ENCODE results near the gene UBE3D.

DNA sequence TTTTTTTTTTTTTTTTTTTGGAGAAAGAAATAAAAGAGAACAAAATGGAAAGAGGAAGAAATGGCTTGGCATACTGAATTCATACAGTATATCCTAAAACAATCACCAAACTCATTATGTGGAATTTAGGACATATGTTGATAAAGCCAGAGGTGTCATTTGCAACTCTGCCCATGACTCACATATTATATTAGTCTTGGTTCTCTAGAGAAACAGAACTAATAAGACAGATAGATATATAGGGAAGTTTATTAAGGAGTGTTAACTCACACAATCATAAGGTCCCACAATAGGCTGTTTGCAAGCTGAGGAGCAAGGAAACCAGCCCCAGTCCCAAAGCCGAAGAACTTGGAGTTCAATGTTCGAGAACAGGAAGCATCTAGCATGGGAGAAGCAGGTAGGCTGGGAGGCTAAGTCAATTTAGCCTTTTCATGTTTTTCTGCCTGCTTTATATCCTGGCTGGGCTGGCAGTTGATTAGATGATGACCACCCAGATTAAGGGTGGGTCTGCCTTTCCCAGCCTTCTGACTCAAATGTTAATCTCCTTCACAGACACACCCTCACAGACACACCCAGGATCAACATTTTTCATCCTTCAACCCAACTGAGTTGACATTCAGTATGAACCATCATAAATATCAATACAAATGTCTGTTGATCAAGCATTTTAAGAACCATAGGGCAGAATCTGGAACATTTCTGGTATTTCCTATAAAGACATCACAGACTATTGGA is 102.3 kb downstream of the UBE3D start:
- TF ChIP-seq, protein P1, sequence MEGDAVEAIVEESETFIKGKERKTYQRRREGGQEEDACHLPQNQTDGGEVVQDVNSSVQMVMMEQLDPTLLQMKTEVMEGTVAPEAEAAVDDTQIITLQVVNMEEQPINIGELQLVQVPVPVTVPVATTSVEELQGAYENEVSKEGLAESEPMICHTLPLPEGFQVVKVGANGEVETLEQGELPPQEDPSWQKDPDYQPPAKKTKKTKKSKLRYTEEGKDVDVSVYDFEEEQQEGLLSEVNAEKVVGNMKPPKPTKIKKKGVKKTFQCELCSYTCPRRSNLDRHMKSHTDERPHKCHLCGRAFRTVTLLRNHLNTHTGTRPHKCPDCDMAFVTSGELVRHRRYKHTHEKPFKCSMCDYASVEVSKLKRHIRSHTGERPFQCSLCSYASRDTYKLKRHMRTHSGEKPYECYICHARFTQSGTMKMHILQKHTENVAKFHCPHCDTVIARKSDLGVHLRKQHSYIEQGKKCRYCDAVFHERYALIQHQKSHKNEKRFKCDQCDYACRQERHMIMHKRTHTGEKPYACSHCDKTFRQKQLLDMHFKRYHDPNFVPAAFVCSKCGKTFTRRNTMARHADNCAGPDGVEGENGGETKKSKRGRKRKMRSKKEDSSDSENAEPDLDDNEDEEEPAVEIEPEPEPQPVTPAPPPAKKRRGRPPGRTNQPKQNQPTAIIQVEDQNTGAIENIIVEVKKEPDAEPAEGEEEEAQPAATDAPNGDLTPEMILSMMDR (IDR thresholded peaks at IDR 0.05): no peak
- TF ChIP-seq EZH2 (IDR thresholded peaks at IDR 0.05; ENCODE audit: borderline replicate concordance, insufficient read depth, low read depth, low read length, poor library complexity, severe bottlenecking): no peak

All from B cell (primary cell).